H1 (cell line): Measurements from ENCODE around the gene SEL1L3. TPM values are rescaled to one million over a fixed set of nuclear protein-coding genes. Genes with fewer than 3 reads are reported as not detected.

Source experiments
- CTCF ChIA-PET: fragments of 300-600 bp; sonication (Branson Sonifier 250); formaldehyde crosslinking; loops from one replicate; lab custom pipeline; 2021; ENCODE audit not compliant: partially characterized antibody; lab: Charles Lee
- POLR2A ChIA-PET: fragments of 300-600 bp; sonication (Branson Sonifier 250); formaldehyde crosslinking; loops from one replicate; lab custom pipeline; 2021; ENCODE audit warnings: inconsistent platforms; ENCODE audit not compliant: partially characterized antibody; lab: Charles Lee
- DNase-seq, 2 experiments: peaks; one replicate each; pipeline versions ENCODE4 v3.0.0 to v3.0.0-alpha.2; 2010 to 2022; ENCODE audit warnings: low spot score in 2 of 2, low read depth in 1 of 2, mixed read lengths in 1 of 2
- FAIRE-seq: peaks from 2 replicates; lab custom pipeline; 2011; peaks lifted over from hg19 to GRCh38; lab: Jason Lieb, UNC
- H2AFZ ChIP-seq: 2 replicates; pipeline ENCODE4 v1.8.1; 2012; ENCODE audit warnings: low read length, inconsistent platforms
- H2AK5ac ChIP-seq: 2 replicates; pipeline ENCODE4 v1.6.1; 2013; ENCODE audit warnings: low read depth, low read length
- H2BK120ac ChIP-seq: replicated peaks from 2 replicates; pipeline ENCODE3; 2013; ENCODE audit warnings: low read depth, low read length, inconsistent platforms
- H2BK12ac ChIP-seq: 2 replicates; pipeline ENCODE4 v1.6.1; 2013; ENCODE audit warnings: low read depth, low read length
- H2BK15ac ChIP-seq: 2 replicates; pipeline ENCODE4 v1.6.1; 2013; ENCODE audit warnings: low read length
- H2BK20ac ChIP-seq: 2 replicates; pipeline ENCODE4 v1.6.1; 2013; ENCODE audit warnings: low read length
- H2BK5ac ChIP-seq: 2 replicates; pipeline ENCODE4 v1.6.1; 2013; ENCODE audit warnings: low read depth, low read length
- H3K14ac ChIP-seq: 2 replicates; pipeline ENCODE4 v1.6.1; 2013; ENCODE audit warnings: inconsistent platforms; ENCODE audit not compliant: insufficient read length
- H3K18ac ChIP-seq: 2 replicates; pipeline ENCODE4 v1.6.1; 2013; ENCODE audit warnings: low read length; ENCODE audit errors: extremely low read depth
- H3K23ac ChIP-seq: 2 replicates; pipeline ENCODE4 v1.6.1; 2013; ENCODE audit warnings: inconsistent platforms; ENCODE audit not compliant: insufficient read length
- H3K23me2 ChIP-seq: 2 replicates; pipeline ENCODE4 v1.6.1; 2013; ENCODE audit warnings: low read depth, low read length
- H3K27ac ChIP-seq: 2 replicates; pipeline ENCODE4 v1.6.1; 2011; ENCODE audit warnings: low read depth, low read length, inconsistent platforms
- H3K27me3 ChIP-seq, 4 experiments: replicated peaks in 1 of 4; 1 replicate in 1 of 4; 2 replicates in 3 of 4; pipeline versions ENCODE4 v1.6.1 to v1.8.1; 2011 to 2013; ENCODE audit warnings: low read length in 3 of 4, mild to moderate bottlenecking in 3 of 4, inconsistent platforms in 2 of 4, mixed read lengths in 2 of 4, moderate library complexity in 1 of 4; ENCODE audit not compliant: control insufficient read depth in 3 of 4, insufficient read depth in 3 of 4; ENCODE audit errors: extremely low read depth in 1 of 4
- H3K36me3 ChIP-seq, 4 experiments: 2 replicates each; pipeline versions ENCODE4 v1.6.1 to v1.8.1; 2011 to 2013; ENCODE audit warnings: mild to moderate bottlenecking in 4 of 4, low read length in 3 of 4, moderate library complexity in 2 of 4, control low read depth in 1 of 4, inconsistent platforms in 1 of 4; ENCODE audit not compliant: insufficient read depth in 4 of 4, control insufficient read depth in 2 of 4
- H3K4ac ChIP-seq: replicated peaks from 2 replicates; pipeline ENCODE3; 2013; ENCODE audit warnings: low read length, low read depth, mixed read lengths, inconsistent platforms; ENCODE audit not compliant: insufficient read length
- H3K4me1 ChIP-seq, 4 experiments: replicated peaks in 1 of 4; 1 replicate in 1 of 4; 2 replicates in 3 of 4; pipeline versions ENCODE4 v1.6.1 to v1.8.1; 2011 to 2013; ENCODE audit warnings: low read length in 3 of 4, inconsistent platforms in 2 of 4, mixed read lengths in 1 of 4; ENCODE audit not compliant: insufficient read depth in 4 of 4, control insufficient read depth in 3 of 4
- H3K4me2 ChIP-seq, 2 experiments: 2 replicates each; pipeline versions ENCODE4 v1.6.1 to v1.8.1; 2011 to 2013; ENCODE audit warnings: low read depth in 2 of 2, low read length in 2 of 2, control low read depth in 1 of 2, inconsistent platforms in 1 of 2, mild to moderate bottlenecking in 1 of 2; ENCODE audit not compliant: insufficient read depth in 1 of 2
- H3K4me3 ChIP-seq, 4 experiments: fragments of 200-600, 300-600 bp in 1 of 4; sonication (generic), shearing (Covaris generic), sonication (Bioruptor Twin) in 1 of 4; 2 replicates each; pipeline versions ENCODE4 v1.5.1 to v1.8.1; 2011 to 2016; ENCODE audit warnings: low read length in 4 of 4, low read depth in 3 of 4, control low read depth in 2 of 4, inconsistent platforms in 2 of 4, mild to moderate bottlenecking in 2 of 4, mixed read lengths in 1 of 4, moderate library complexity in 1 of 4; ENCODE audit not compliant: insufficient read depth in 2 of 4; ENCODE audit errors: extremely low read depth in 1 of 4
- H3K56ac ChIP-seq: replicated peaks from 2 replicates; pipeline ENCODE3; 2013; ENCODE audit warnings: low read depth, mild to moderate bottlenecking, mixed read lengths, low read length, inconsistent platforms; ENCODE audit not compliant: insufficient read length
- H3K79me1 ChIP-seq: 2 replicates; pipeline ENCODE4 v1.6.1; 2013; ENCODE audit warnings: low read depth, low read length, control low read depth
- H3K79me2 ChIP-seq, 2 experiments: 2 replicates each; pipeline versions ENCODE4 v1.6.1 to v1.8.1; 2012 to 2013; ENCODE audit warnings: low read length in 2 of 2, mild to moderate bottlenecking in 2 of 2, inconsistent platforms in 1 of 2; ENCODE audit not compliant: insufficient read depth in 2 of 2, control insufficient read depth in 1 of 2
- H3K9ac ChIP-seq, 4 experiments: replicated peaks in 1 of 4; 1 replicate in 1 of 4; 2 replicates in 3 of 4; pipeline versions ENCODE4 v1.6.1 to v1.8.1; 2011 to 2013; ENCODE audit warnings: low read depth in 3 of 4, low read length in 3 of 4, control low read depth in 2 of 4, mild to moderate bottlenecking in 2 of 4, moderate library complexity in 2 of 4, inconsistent platforms in 1 of 4; ENCODE audit errors: extremely low read depth in 1 of 4
- H3K9me3 ChIP-seq, 2 experiments: 2 replicates each; pipeline versions ENCODE4 v1.6.1 to v1.8.1; 2012 to 2013; ENCODE audit warnings: mild to moderate bottlenecking in 2 of 2, moderate library complexity in 2 of 2, control low read depth in 1 of 2, inconsistent platforms in 1 of 2, low read depth in 1 of 2, low read length in 1 of 2, mixed read lengths in 1 of 2; ENCODE audit not compliant: insufficient read depth in 2 of 2
- H4K20me1 ChIP-seq, 2 experiments: replicated peaks in 1 of 2; 2 replicates each; pipeline versions ENCODE3 to v1.8.1; 2011 to 2013; ENCODE audit warnings: inconsistent platforms in 2 of 2, low read length in 2 of 2, mild to moderate bottlenecking in 1 of 2; ENCODE audit not compliant: insufficient read depth in 2 of 2, control insufficient read depth in 1 of 2
- H4K5ac ChIP-seq: 2 replicates; pipeline ENCODE4 v1.6.1; 2013; ENCODE audit warnings: low read length, low read depth, mixed read lengths, inconsistent platforms; ENCODE audit not compliant: insufficient read length
- H4K8ac ChIP-seq: 2 replicates; pipeline ENCODE4 v1.8.0; 2013; ENCODE audit warnings: mild to moderate bottlenecking, moderate library complexity, low read length, inconsistent platforms; ENCODE audit not compliant: insufficient read depth; ENCODE audit errors: extremely low read depth
- H4K91ac ChIP-seq: replicated peaks from 2 replicates; pipeline ENCODE3; 2013; ENCODE audit warnings: low read length, mixed read lengths, inconsistent platforms; ENCODE audit not compliant: insufficient read length
- CEBPB ChIP-seq: IDR thresholded peaks from 2 replicates; pipeline ENCODE4 v1.6.1; 2012; ENCODE audit warnings: low read depth, low read length
- NANOG ChIP-seq: IDR thresholded peaks from 2 replicates; pipeline ENCODE4 v1.6.1; 2011; ENCODE audit warnings: low read length, low read depth, mild to moderate bottlenecking, inconsistent platforms; ENCODE audit not compliant: insufficient read depth, poor library complexity, severe bottlenecking
- RBBP5 ChIP-seq: IDR thresholded peaks from 2 replicates; pipeline ENCODE4 v1.7.1; 2012; ENCODE audit warnings: low read depth, mild to moderate bottlenecking, inconsistent platforms, low read length, moderate library complexity, borderline replicate concordance
- SAP30 ChIP-seq: fragments of 300-600 bp; sonication (generic); IDR thresholded peaks from 2 replicates; pipeline ENCODE4 v1.7.1; 2012; ENCODE audit warnings: low read length, moderate library complexity, mild to moderate bottlenecking, inconsistent platforms; ENCODE audit not compliant: insufficient read depth, insufficient replicate concordance
- SIN3A ChIP-seq, 2 experiments: IDR thresholded peaks in 1 of 2; conservative IDR thresholded peaks in 1 of 2; 2 replicates each; pipeline ENCODE4 v1.6.1; 2011 to 2012; ENCODE audit warnings: low read length in 2 of 2, improper control_type of control experiment in 1 of 2, low read depth in 1 of 2, mild to moderate bottlenecking in 1 of 2
- ZNF274 ChIP-seq: IDR thresholded peaks from 2 replicates; pipeline ENCODE4 v1.7.0; 2012; ENCODE audit warnings: low read length, borderline replicate concordance; ENCODE audit errors: extremely low read depth
- WGBS, 2 experiments: shearing (Covaris generic) in 1 of 2; methylation state at CpG; one replicate each; pipeline versions ENCODE4 v1.1.6 to v1.1.7; 2013 to 2015; ENCODE audit warnings: low lambda C conversion rate in 2 of 2, mixed read lengths in 2 of 2, inconsistent platforms in 1 of 2, low coverage in 1 of 2, missing lambda C conversion rate in 1 of 2; ENCODE audit not compliant: insufficient replicate concordance in 2 of 2, insufficient coverage in 1 of 2, insufficient read length in 1 of 2; ENCODE audit errors: extremely low coverage in 1 of 2, missing lambda C conversion rate in 1 of 2; 5-methylcytosine and 5-hydroxymethylcytosine counted together
- polyA plus RNA-seq, 7 experiments: library from polyadenylated mRNA; depleted of rRNA in 3 of 7; stranded (reverse) in 5 of 7; unstranded in 2 of 7; fragments of >200 nt in 5 of 7; fragments of 200-250 nt in 2 of 7; gene quantifications; 1 replicate in 5 of 7; 2 replicates in 1 of 7; 4 replicates in 1 of 7; pipeline versions ENCODE4 v1.2.1 to v1.2.3, GENCODE V29; 2011 to 2013; ENCODE audit warnings: missing spikeins in 2 of 7, mixed read lengths in 2 of 7
- total RNA-seq: library from RNA; stranded (reverse); fragmentation: NEBNext Ultra II Directional; extraction: Animal tissue kit (Norgen Biotek cat#: 25700); gene quantifications from 2 replicates; pipeline ENCODE4 v1.2.1, GENCODE V29; 2021

Gene SEL1L3
- total and polyA plus RNA-seq, 2 of the 8 experiments (the other 6 are each of a cell fraction or from before 2014, with no cell fraction given) = 18.2 to 54.0 TPM

DNA sequence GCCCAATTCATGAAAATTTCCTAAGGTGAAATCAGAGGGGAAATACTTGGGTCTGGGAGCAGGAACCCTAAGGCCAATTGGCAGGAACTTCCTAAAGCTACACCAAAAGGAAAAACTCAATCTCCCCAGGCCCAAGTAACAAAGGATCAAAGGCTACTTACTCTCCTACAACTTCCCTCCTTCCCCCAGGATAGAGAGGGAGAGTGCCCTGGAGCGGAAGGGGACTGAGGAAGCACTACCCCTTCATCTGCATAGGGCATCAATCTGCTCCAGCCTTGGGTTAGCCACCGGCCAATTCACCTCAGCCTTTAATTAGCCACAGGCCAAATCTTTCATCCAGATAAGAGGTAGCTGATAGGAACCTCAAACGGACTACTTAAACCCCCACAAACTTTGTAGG, 152.2 kb downstream of the SEL1L3 start:
- Histone ChIP-seq H2BK12ac (no peak overlapping the region), H4K5ac (no peak overlapping the region), H2AFZ (no peak overlapping the region), H4K8ac (no peak overlapping the region), H2BK5ac (no peak overlapping the region), H3K27me3 (no peaks in the 10 kb centered on the region), H3K23me2 (no peaks in the 10 kb centered on the region), H3K14ac (no peak overlapping the region), H3K9ac (no peak overlapping the region), H2BK20ac (no peak overlapping the region), H4K20me1 (no peaks in the 10 kb centered on the region), H3K4me2 (no peak overlapping the region), H3K4ac (no peak overlapping the region), H3K23ac (no peak overlapping the region), H2AK5ac (no peak overlapping the region), H2BK120ac (no peak overlapping the region)
- WGBS, 2 experiments = 88% methylated on average over 3 of the region's 3 CpGs; no CpG with 5 or more reads in 1 of the 2 experiments
- FAIRE-seq = no peak
- CTCF ChIA-PET = interaction anchor here (1.5 kb wide), 1 partner anchor 47 kb away, joined by 4 read pairs; no protein-coding TSS in a partner anchor
- TF ChIP-seq SIN3A (conservative IDR thresholded peaks at IDR 0.05 in 1 of 2, IDR thresholded peaks at IDR 0.05 in 1 of 2; ENCODE audit: low read depth in 1 of 2, low read length in 2 of 2) = no peak
- TF ChIP-seq CEBPB = no peak
- TF ChIP-seq NANOG = no peak
- TF ChIP-seq ZNF274 = no peak
- no peak for TF ChIP-seq SAP30
- TF ChIP-seq RBBP5 = no peak
- TF ChIP-seq, all 59 proteins: peak for 0
- no peaks in the 10 kb centered on the region for H3K9me3 ChIP-seq
- H4K91ac ChIP-seq = no peak overlapping the region
- no peaks in the 10 kb centered on the region for H3K79me2 ChIP-seq
- H2BK15ac ChIP-seq = no peak overlapping the region
- H3K79me1 ChIP-seq = no peaks in the 10 kb centered on the region
- H3K56ac ChIP-seq = no peak overlapping the region
- H3K4me1 ChIP-seq = no peaks in the 10 kb centered on the region; a peak in 1 of 7 replicates
- no peak for DNase-seq
- H3K18ac ChIP-seq = no peak overlapping the region
- POLR2A ChIA-PET = no interaction called here
- no peaks in the 10 kb centered on the region for H3K36me3 ChIP-seq
- no peak overlapping the region for H3K4me3 ChIP-seq
- H3K27ac ChIP-seq = no peak overlapping the region
